HuH-7.5 (cell line): ENCODE measurements around the gene ANTXRL.
"Not testable (repeated sequence)": the region's sequence is repeated elsewhere in the genome, so short reads cannot be mapped to it uniquely, and the experiment has no call there.

Experiments used
- DNase-seq: peaks from one replicate; pipeline ENCODE4 v3.0.0; 2011; ENCODE audit warnings: low spot score

ANTXRL gene

GRCh38 chr10:46365484-46365883 is 78.7 kb downstream of the ANTXRL start:
- not testable (repeated sequence) for DNase-seq

- not testable (repeated sequence) for DNase-seq
These were observed 80.4 kb downstream of the ANTXRL start for GRCh38 chr10:46367209-46367608.

- DNase-seq = not testable (repeated sequence)
These were observed 81.0 kb downstream of the ANTXRL start for GRCh38 chr10:46367666-46368240.

GRCh38 chr10:46368956-46369355 is 82.2 kb downstream of the ANTXRL start:
- DNase-seq = not testable (repeated sequence)

GRCh38 chr10:46374410-46374809 is 87.6 kb downstream of the ANTXRL start:
- DNase-seq = not testable (repeated sequence)

- DNase-seq = not testable (repeated sequence)
These were observed 88.6 kb downstream of the ANTXRL start, which contains the start of gene ANXA8L1 for GRCh38 chr10:46375406-46375805. Gene ANXA8L1, plus strand, starts transcription at chr10:46375776. Its CDS starts 76 bp downstream, at chr10:46375852.

- DNase-seq = not testable (repeated sequence)
These were observed 90.2 kb downstream of the ANTXRL start for GRCh38 chr10:46377022-46377421.

- DNase-seq = not testable (repeated sequence)
These were observed 90.9 kb downstream of the ANTXRL start for GRCh38 chr10:46377651-46378050.

GRCh38 chr10:46378108-46378507 is 91.3 kb downstream of the ANTXRL start:
- DNase-seq = not testable (repeated sequence)

GRCh38 chr10:46379233-46379848 is 92.5 kb downstream of the ANTXRL start:
- DNase-seq = not testable (repeated sequence)
